LHCN-M2 (cell line): Measurements from ENCODE around the gene CDS2. TPM values are rescaled to one million over a fixed set of nuclear protein-coding genes. Genes with fewer than 3 reads are reported as not detected.
A peak's percentile ranks its signal among the peaks of the same experiment; 100 is the strongest.

Source experiments
- DNase-seq: peaks from one replicate; pipeline ENCODE4 v3.0.0-alpha.2; 2012; ENCODE audit warnings: low read depth
- total RNA-seq: library from RNA; depleted of rRNA; stranded (reverse); fragments of >200 nt; gene quantifications from 2 replicates; pipeline ENCODE4 v1.2.3, GENCODE V29; 2014

The CDS2 gene
- total RNA-seq, 1 experiment from 2014 or later, result 19.7 TPM

DNA sequence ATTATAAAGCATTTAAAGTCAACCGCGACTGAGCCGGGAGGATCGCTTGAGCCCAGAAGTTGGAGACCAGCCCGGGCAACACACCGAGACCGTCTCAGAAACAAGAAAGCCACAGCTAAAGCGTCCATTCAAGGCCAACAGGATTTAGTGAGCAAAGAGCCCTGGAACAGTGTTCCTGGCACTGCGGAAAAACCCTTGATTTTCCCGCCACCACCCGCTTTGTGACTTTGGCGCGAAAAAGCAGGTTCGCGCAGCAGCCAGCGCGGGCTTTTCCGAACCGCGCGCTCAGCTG lies 7.7 kb upstream of the CDS2 start:
- no peak for DNase-seq

DNA sequence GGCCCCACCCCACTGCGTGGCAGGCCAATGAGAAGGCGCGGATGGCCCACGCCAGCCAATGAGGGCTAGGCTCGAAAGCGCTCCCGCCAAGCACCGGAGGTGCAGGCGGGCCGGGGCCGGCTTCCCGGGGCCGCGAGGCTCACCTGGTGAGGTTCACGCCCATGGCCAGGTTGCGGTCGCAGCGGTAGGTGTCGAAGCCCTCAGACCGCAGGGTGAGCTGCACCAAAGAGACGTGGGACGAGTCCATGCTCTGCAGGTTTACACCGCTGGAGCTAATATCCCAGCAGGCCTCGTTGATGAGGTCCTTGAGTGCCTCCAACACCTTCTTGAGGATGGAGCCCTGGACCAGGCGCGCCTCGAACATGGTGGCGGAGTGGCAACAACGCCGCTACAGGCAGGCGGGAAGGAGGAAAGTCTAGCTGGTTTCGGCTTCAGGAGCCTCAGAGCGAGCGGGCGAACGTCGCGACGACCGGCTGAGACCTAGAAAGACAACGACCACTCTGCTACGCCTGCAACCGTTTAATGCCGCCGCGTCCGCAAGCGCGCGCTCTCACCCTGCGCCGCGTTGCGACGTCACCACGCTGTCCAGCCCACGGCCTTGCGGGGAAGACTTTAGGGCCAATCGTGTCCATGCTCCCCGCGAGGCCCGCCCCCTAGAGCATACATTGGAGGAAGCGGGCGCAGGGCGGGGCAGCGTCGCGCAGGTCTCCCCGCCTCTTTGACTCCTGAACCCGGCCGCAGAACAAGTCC lies 7.2 kb upstream of the CDS2 start, which contains the start of gene PCNA:
Gene PCNA, minus strand, starts transcription at position 524 of the 750 bp plus-strand sequence. Its CDS starts 160 bp downstream, at position 364.
- peak; percentile 98 for DNase-seq

DNA sequence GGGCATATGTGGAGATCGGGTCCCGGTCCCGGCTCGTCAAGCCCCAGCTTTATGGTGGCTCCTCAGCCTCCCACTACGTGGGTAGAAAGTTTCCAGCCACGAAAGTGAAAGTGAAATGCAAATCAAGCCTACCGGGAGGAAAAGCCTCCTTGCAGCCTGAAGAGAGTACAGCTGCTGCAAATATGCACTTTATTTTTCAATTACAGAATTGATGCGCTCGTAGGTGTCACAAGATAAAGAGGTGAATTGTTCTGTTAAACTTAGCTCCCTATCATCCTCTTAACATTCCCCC lies 6.7 kb upstream of the CDS2 start:
- DNase-seq, result no peak

DNA sequence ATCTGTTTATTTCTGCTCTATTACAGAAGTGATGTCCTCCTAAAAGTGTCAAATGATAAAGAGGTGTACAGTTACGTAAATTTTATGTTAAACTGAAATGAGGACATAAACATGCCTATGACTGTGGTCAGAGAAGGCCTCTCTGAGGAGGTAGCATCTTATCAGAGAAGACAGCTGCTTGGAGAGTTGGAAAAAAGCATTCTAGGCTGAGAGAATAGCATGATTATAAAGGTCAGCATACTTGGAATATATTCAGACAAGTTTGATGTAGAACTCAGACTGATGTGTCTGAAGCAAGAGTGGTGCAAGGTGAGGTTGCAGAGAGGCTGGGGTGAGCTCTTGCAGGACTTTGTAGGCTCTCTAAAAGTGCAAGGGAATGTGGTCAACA lies 3.9 kb upstream of the CDS2 start:
- DNase-seq, result no peak

DNA sequence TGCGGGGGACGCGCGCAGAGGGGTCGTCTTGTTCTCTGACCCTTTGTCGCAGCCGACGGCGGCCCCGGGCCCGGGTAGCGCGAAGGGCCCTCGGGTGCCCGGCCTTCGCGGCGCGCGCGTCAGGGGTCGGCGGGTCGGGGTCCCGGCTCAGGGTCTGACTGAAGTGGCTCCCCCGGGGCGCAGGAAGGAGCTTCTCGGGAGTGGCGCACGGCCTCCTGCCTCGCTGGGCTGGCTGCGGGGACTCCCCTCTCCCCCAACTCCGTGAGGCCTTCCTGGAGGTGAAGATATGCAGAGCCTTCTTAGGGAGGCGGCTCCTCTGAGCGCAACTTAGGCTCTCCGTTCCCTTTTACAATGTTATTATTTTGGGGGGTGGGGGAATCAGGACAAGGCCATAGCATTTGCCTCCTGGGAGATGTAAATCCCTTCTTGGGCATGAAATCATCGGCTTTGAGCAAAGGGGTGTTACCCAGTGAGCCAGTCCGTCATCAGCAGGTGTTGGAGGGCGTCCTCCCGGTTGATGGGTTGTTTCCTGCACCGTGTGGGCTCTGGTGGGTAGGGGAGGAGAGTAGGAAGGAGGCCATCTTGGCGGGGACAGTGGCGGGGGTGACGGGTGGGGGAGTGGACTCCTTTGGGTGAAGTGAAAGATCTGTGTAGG lies 523 bp downstream of the CDS2 start:
- peak; percentile 62 for DNase-seq

DNA sequence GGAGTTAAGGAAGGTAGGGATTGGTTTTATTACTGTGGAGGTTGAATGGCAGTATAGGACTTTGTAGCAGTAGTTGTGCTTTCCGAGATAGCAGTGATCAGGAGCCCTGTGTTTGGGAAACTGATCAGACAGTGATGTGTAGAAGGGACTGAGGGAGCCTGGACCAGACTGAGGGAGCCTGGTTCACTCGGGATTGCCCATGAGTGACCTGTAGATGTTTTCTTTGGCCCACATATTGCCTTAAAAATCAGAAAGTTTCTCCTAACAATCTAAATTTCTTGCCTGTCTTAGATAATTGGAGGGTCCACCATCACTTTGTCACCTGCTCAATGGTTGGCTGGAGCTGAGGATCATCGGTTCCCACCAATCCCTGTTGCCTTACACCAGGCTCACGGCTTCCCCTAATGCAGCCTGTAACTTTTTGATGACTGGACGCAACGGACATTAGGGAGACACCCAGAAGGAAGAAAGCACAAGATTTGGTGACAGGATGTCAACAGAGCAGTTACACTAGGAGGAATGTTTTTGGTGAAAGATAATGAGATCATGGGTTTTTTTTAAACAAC lies 1.1 kb downstream of the CDS2 start:
- no peak for DNase-seq

DNA sequence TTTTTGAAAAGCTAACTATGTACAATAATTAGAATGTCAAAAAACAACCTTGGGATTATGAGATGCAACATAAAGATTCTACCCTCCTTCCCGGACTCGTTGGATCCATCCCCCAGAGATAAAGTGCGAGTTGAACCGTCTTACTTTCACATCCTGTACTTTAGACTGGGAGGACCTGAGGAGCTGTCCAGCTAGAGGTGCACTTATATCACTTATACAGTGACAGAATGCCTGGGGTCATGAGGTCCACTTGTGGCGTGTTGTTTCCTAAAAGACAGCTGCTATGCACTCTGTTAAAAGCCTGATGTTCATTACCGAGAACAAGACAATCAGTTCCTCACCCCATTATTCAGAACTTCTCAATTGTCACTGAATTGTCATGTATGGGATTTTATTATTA lies 2.1 kb downstream of the CDS2 start:
- DNase-seq, result no peak

DNA sequence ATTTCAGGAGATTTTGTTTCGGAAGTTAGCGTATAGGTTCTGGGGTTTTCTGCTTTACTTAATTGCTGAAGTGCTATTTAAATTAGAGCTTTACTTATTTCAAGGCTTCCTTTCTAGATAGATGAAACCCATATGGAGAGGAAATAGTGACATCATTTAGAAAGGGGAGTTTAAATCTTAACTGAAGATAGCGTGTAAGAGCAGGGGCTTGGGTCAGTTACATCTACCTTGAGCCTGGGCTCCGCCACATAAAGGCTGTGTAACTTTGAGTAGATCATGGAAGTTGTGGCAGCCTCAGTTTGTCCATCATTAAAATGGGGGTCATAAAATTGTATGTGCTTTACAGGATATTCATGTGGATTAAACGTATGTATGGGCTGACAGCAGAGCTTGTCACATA lies 4.7 kb downstream of the CDS2 start:
- DNase-seq, result no peak

DNA sequence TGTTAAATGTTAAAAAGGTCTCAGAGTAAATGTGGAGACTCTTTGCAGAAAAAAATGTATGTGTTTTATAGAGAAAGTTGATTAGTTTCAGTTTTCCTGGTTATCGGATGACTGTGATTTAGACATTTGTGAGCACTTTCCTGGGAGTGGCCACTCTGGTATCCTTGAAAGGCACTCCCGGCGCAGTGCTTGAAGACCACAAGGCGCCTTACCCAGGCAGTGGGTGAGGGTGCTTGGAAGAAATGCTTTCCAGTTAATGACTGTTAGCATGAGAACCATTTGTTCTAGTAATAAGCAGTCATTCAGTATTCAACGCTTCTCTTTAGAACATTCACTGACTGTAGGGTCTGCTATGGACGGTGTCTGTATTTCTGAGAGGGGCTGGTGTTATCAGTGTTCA lies 7.2 kb downstream of the CDS2 start:
- no peak for DNase-seq

DNA sequence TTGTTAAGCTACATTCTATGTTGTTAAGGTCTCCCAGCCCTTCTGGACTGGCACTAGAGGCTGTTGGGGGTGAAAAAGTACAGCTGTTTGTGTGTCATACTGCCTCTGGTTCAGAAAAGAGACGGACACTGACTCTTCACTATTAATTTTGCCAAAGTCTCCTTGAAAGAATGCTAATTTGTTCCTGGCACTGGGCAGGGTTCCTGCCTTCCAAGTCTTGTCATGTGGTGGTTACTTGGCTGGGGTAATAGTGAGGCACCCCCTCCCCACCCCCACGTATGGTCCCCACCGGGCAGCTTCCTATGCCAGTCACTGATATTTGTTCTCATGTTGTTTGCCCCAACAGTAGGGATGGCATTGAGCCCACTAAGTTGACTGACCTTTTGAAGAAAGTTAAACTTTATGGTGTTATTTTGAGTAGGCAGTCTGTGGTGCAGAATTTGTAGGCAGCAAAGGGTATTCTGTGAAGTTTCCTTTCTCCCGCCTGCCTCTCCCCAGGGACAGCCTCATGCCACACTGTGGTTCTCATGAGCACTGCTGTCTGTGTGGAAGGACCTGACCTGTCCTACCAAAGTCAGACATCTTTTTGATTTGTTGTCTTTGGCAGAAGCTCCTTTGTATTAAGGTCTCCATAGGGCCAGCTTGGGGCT lies 8.7 kb downstream of the CDS2 start:
- no peak for DNase-seq

DNA sequence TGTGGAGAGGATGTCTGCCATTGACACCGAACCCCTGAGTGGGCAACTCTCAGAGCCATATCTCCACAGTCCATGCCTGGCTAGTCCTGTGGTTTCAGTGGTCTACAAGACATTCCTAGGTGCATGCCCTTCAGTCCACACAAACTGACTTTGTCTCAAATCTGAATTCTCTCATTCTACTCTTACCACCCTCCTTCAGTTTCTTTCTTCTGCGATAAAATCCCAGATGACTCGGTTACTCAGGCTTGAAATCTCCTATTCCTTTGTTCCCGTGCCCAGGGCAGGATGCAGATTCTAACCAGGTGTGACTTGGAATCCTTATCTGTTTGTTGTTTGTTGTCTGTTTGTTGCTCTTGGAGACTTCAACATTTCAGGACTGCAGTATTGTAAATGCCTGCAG lies 9.3 kb downstream of the CDS2 start:
- no peak for DNase-seq

DNA sequence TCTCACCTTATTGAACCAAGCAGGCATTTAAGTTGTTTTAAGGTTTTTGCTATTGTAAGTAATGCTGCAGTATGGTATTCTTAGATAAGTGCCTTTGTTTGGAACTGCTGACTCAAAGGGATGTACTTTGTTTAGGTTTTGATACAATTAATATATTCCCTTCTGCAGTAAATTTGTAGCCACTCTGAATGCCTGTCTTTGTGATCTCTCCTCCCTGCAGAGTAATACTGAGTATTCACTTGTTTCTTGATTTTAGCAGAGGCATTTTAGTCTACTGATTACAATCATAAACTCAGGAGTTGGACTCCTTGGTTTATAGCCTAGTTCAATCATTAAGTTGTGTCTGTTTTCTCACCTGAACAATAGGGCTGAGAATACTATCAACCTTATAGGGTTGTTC lies 13.4 kb downstream of the CDS2 start:
- DNase-seq, result no peak

DNA sequence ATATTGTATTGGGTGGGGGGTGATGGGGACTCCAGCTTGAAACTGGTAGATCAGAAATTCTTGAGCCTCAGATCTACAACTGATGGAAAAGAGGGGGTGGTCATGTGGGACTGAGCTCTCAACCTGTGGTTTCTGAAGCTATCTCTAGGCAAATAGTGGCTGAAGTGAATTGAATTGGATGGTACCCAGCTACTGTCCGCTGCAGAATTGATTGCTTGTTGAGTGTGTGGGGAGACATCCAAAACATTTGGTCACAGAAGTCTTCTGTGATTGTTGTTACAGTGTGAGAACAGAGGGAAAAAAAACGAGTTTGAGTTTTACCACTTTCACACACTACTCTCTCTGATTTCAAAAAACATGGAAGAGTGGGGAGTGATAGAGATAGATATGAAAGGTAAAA lies 14.8 kb downstream of the CDS2 start:
- no peak for DNase-seq

DNA sequence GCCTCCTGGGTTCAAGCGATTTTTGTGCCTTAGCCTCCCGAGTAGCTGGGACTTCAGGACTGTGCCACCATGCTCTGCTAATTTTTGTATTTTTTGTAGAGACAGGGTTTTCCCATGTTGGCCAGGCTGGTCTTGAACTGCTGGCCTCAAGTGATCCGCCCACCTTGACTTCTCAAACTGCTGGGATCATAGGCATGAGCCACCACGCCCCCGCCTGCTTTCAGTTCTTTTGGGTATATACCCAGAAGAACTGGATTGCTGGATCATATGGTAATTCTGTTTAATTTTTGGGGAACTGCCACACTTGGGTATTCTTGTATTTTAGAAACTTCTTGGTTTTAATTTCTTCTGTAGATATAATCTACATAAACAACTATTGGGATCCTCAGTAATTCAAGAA lies 17.0 kb downstream of the CDS2 start:
- no peak for DNase-seq

DNA sequence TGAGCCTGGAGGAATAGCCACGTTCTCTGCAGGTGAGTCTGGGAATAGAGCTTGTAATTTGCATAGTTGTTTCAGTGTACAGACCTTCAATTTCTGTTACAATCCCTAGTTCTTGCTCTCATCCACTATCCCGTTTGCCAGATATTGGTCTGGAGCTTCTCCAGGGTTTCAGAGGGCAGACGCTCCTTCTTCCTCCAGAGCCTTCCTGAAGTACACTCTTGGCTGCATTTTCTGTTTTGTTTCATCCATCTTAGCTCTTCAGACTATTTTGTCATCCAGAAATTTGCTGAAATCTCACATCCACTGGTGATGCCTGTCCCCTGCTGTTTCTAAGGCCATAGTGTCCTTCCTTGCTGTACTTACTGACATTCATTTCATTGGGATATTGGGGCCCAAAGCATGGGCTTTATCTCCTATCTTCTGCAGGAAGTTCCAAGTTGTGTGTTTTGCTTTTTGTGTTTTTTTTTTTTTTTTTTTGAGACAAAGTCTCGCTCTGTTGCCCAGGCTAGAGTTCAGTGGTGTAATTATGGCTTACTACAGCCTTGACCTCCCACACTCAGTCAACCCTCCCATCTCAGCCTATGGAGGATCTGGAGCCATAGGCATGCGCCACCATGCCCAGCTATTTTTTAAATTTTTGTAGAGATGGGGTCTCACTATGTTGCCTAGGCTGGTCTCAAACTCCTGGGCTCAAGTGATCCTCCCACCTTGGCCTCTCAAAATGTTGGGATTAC lies 18.7 kb downstream of the CDS2 start:
- no peak for DNase-seq

DNA sequence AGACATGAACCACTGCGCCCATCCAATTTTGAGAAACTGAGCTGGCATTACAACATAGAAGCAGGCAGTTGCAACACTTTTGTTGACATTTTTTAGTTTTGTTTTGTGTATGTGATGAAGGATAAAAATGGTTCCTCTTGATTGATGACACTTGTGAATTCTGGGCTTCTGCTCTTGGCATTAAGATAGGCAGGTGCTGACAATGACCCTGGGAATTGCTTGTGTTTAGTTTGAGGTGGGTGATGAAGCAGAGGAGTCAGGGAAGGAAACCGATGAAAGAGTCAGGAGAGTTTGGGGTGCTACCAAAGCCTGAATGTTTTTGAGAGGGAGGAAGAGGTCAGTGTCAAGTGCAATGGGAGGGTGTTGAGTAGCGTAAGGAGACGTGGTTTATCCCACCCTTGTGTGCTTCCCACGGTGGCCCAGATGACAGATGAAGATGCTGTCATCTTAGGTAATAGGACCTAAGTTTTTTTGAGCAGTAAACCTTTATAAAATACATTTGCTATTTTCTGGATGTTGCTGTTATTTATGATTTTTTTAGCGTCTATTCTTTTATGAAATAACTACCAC lies 19.4 kb downstream of the CDS2 start:
- DNase-seq, result no peak

DNA sequence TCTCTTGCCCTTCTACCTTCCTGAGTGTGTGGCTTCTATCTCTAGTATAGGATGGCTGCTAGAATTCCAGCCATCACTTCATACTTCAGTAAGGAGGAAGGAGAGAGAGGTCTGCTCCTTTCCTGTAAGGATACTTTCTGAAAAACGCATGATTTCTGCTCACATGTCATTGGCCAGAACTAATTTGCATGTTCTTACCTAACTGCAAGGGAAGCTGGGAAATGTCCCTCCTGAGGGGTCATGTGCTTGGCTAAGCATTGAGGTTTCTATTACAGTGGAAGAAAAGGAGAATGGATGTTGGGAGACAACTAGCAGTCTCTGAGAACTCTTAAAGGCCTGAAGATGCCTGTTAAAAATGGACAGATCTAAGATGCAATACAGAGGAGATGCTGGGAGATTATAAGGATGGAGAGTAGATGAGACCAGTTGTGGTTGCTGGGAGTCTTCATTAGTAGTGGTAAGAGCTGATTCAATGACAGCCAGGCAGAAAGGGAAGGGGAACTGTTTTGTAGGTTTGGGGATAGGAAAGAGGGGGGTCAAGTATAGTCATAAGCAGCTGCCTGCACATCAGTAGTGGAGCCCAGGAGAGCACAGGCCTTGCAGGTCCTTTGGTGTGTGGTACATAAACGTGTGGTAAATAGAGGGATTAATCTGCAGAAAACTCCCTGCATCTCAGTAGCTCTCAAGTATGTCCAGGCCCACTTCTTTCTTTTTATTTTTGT lies 20.2 kb downstream of the CDS2 start:
- DNase-seq, result no peak

DNA sequence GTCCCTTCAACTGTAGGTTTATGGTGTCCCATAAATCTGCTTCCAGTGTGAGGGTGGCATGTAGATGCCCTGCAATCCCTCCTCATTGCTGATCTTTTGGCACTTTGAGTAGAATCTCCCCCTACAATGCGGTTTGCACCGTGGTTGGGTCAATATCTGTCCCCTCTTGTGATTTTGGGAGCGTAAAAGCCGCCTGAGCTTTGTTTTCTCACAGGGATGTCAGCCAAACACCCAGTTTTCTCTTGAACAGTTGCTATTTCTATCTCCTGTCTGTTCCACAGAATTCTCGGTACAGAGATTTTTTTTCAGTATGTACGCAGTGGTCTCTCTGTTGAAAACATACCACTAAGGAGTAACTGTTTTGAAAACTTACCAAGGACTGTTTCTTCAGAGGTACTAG lies 21.8 kb downstream of the CDS2 start:
- DNase-seq, result no peak

DNA sequence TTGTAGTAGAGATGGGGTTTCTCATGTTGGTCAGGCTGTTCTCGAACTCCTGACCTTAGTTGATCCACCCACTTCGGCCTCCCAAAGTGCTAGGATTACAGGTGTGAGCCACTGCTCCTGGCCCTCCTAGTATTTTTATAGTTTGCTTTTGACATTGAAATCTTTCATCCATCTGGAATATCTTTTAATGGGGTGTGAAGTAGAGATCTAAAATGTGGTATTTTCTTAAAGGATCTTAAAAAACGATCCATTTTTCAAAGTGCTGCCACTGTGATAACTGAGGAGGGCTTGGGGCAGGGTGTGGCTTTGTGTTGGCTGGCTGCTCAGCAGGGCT lies 23.1 kb downstream of the CDS2 start:
- no peak for DNase-seq

DNA sequence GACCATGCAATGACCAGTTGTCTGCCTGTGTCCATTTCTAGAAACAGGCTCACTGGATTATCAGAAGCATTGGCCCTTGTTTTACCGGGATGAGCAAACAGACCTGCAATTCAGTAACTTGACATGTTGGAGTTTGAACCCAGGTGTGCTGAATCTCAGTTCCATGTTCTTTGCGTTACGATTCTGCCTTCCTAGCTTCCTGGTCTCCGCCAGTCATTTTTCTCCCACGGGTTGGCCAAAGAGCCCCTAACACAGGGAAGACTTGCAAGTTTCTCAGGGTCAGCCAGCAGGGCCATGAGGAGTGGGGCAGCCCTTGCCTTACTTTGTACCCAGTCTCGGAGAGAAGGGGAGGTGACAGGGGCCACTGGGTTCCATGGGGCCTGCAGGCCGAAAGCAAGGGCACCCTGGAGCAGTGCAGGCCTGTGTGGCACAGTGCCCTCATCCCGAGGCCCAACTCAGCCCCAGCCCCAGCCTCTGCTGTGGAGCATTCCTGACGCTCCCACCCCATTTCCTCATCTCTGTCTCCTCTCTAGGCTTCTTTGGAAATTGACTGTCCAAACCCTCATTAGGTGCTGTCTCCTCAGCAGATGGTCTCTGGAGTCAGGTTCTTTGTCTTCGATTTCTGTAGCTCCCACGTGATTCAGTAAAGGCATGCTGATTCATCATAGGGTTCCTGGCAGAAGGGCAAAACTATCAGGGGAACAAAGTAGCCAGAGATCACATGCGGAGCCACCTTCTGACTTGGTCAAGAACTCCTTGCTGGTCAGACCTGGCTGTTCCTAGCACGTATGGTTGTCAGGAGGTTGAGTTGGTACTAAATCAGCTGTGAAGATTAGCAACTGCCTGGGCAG lies 23.6 kb downstream of the CDS2 start:
- DNase-seq, result peak; percentile 75

DNA sequence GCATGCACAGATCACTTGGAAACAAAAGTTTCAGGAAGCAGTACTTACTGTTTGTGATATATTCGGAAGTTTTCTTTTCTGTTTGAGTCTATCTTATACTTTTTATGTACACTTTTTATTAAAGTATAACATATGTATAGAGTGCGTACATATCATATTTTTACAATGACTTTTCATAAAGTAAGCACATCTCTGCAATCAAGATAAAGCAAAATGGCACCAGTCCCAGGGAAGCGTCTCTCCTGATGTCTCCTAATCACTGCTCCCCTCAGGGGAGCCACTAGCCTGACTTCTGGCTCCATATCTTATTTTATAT lies 26.3 kb downstream of the CDS2 start:
- no peak for DNase-seq
